HepG2 (cell line): ENCODE results near the gene GPC6. TPM values are rescaled to one million over a fixed set of nuclear protein-coding genes. Genes with fewer than 3 reads are reported as not detected.
A peak's percentile ranks its signal among the peaks of the same experiment; 100 is the strongest.

Experiments
- ATAC-seq: fragments of 200-7000 bp; cut with Tn5 transposase; 3 replicates; pipeline ENCODE4 v1.9.1; 2020; ENCODE audit warnings: mild to moderate bottlenecking, moderate library complexity
- BruUV-seq: library from RNA; stranded (reverse); fragments of 400-500 nt; replicated peaks from 2 replicates; lab custom pipeline; 2021; lab: Mats Ljungman, UMichigan
- CTCF ChIA-PET: fragments of 300-600 bp; formaldehyde crosslinking; extraction: SDS; loops from one replicate; lab custom pipeline; 2021; ENCODE audit warnings: low total read pairs, inconsistent platforms, low intra/inter-chr PET ratio; lab: Yijun Ruan, JAX
- POLR2A ChIA-PET: fragments of 350-600 bp; sonication (Branson Sonifier 250); formaldehyde crosslinking; loops from one replicate; lab custom pipeline; 2020; ENCODE audit warnings: antibody characterized with exemption, inconsistent platforms; lab: Yijun Ruan, JAX
- DNase-seq: peaks from one replicate; pipeline ENCODE4 v3.0.0-alpha.2; 2015; ENCODE audit warnings: low spot score
- FAIRE-seq: peaks from 3 replicates; lab custom pipeline; 2011; peaks lifted over from hg19 to GRCh38; lab: Jason Lieb, UNC
- H2AFZ ChIP-seq: one replicate; pipeline ENCODE4 v1.6.1; 2011; ENCODE audit warnings: low read length, inconsistent platforms
- H3K27ac ChIP-seq: fragments of 300-600 bp; 3 replicates; pipeline ENCODE4 v1.8.0; 2011; ENCODE audit warnings: mixed run types, mild to moderate bottlenecking, mixed read lengths, low read length, inconsistent platforms; ENCODE audit not compliant: insufficient read depth; ENCODE audit errors: extremely low read length
- H3K27me3 ChIP-seq, 2 experiments: fragments of 200-600 bp in 1 of 2; 2 replicates in 1 of 2; 3 replicates in 1 of 2; pipeline versions ENCODE4 v1.6.0 to v1.8.0; 2011; ENCODE audit warnings: low read length in 2 of 2, mild to moderate bottlenecking in 2 of 2, moderate library complexity in 2 of 2, inconsistent platforms in 1 of 2; ENCODE audit not compliant: insufficient read depth in 2 of 2, control insufficient read depth in 1 of 2
- H3K36me3 ChIP-seq, 2 experiments: fragments of 200-600 bp in 1 of 2; replicated peaks in 1 of 2; 2 replicates in 1 of 2; 3 replicates in 1 of 2; pipeline versions ENCODE4 v1.5.1 to v1.8.0; 2011; ENCODE audit warnings: low read length in 2 of 2, inconsistent platforms in 1 of 2; ENCODE audit not compliant: insufficient read depth in 2 of 2, control insufficient read depth in 1 of 2
- H3K4me1 ChIP-seq: 2 replicates; pipeline ENCODE4 v1.5.1; 2012; ENCODE audit warnings: low read length, inconsistent platforms; ENCODE audit not compliant: insufficient read depth
- H3K4me2 ChIP-seq: 2 replicates; pipeline ENCODE4 v1.6.0; 2011; ENCODE audit warnings: low read depth, low read length, inconsistent platforms
- H3K4me3 ChIP-seq, 3 experiments: fragments of 200-600 bp in 1 of 3; sonication (generic), shearing (Covaris generic) in 1 of 3; replicated peaks in 1 of 3; 2 replicates each; pipeline ENCODE4 v1.5.1; 2011 to 2016; ENCODE audit warnings: low read length in 3 of 3, inconsistent platforms in 2 of 3, low read depth in 2 of 3, mild to moderate bottlenecking in 2 of 3, control low read depth in 1 of 3, mixed read lengths in 1 of 3; ENCODE audit not compliant: insufficient read depth in 1 of 3
- H3K79me2 ChIP-seq: one replicate; pipeline ENCODE4 v1.6.1; 2011; ENCODE audit warnings: low read length, inconsistent platforms; ENCODE audit not compliant: insufficient read depth
- H3K9ac ChIP-seq: 2 replicates; pipeline ENCODE4 v1.6.0; 2011; ENCODE audit warnings: mild to moderate bottlenecking, low read depth, low read length, inconsistent platforms; ENCODE audit not compliant: insufficient read depth
- H3K9me3 ChIP-seq: 2 replicates; pipeline ENCODE4 v1.5.1; 2012; ENCODE audit warnings: mild to moderate bottlenecking, low read length
- H4K20me1 ChIP-seq: 2 replicates; pipeline ENCODE4 v1.6.0; 2011; ENCODE audit warnings: inconsistent platforms, mild to moderate bottlenecking, low read length, moderate library complexity; ENCODE audit not compliant: insufficient read depth
- LCORL ChIP-seq, 2 experiments: fragments of 450-650 bp in 1 of 2; sonication (generic) in 1 of 2; formaldehyde crosslinking in 1 of 2; IDR thresholded peaks; 2 replicates each; pipeline versions ENCODE4 v1.5.0 to v1.6.1; 2017 to 2020; ENCODE audit warnings: antibody characterized with exemption in 1 of 2, missing genetic modification reagents in 1 of 2
- MZF1 ChIP-seq: sonication (generic); formaldehyde crosslinking; IDR thresholded peaks from 2 replicates; pipeline ENCODE4 v1.8.1; 2023; ENCODE audit warnings: mild to moderate bottlenecking, missing genetic modification reagents, borderline replicate concordance
- NR2F2 ChIP-seq: IDR thresholded peaks from 2 replicates; pipeline ENCODE4 v1.6.1; 2012; ENCODE audit warnings: low read depth, inconsistent platforms, borderline replicate concordance
- PCBP2 ChIP-seq: fragments of 200-400 bp; formaldehyde crosslinking; optimal IDR thresholded peaks from 2 replicates; pipeline ENCODE3; 2018; ENCODE audit warnings: low read length, low read depth; ENCODE audit not compliant: poor library complexity, severe bottlenecking
- SIX1 ChIP-seq: sonication (generic); formaldehyde crosslinking; IDR thresholded peaks from 2 replicates; pipeline ENCODE4 v1.4.0; 2020; ENCODE audit warnings: missing genetic modification reagents, borderline replicate concordance
- SNRNP70 ChIP-seq: fragments of 200-400 bp; formaldehyde crosslinking; IDR thresholded peaks from 2 replicates; pipeline ENCODE4 v1.6.1; 2017; ENCODE audit warnings: mild to moderate bottlenecking, low read depth, low read length, moderate library complexity
- ZFYVE20 ChIP-seq: sonication (generic); formaldehyde crosslinking; IDR thresholded peaks from 2 replicates; pipeline ENCODE4 v1.8.0; 2023; ENCODE audit warnings: low read depth, mild to moderate bottlenecking, moderate library complexity, missing genetic modification reagents, borderline replicate concordance
- ZNF143 ChIP-seq: sonication (generic); formaldehyde crosslinking; IDR thresholded peaks from 2 replicates; pipeline ENCODE4 v1.4.0; 2020; ENCODE audit warnings: missing genetic modification reagents
- ZNF20 ChIP-seq: sonication (generic); formaldehyde crosslinking; IDR thresholded peaks from 2 replicates; pipeline ENCODE4 v1.4.0; 2020; ENCODE audit warnings: mild to moderate bottlenecking, moderate library complexity, missing genetic modification reagents
- ZNF350 ChIP-seq: sonication (generic); formaldehyde crosslinking; IDR thresholded peaks from 2 replicates; pipeline ENCODE4 v1.4.0; 2020; ENCODE audit warnings: mild to moderate bottlenecking, low read depth, missing genetic modification reagents, borderline replicate concordance
- ZNF878 ChIP-seq: sonication (generic); formaldehyde crosslinking; IDR thresholded peaks from 2 replicates; pipeline ENCODE4 v1.8.1; 2023; ENCODE audit warnings: mild to moderate bottlenecking, missing genetic modification reagents, moderate library complexity
- ZSCAN12 ChIP-seq: sonication (generic); formaldehyde crosslinking; IDR thresholded peaks from 2 replicates; pipeline ENCODE4 v1.9.0; 2021; ENCODE audit warnings: mild to moderate bottlenecking, missing genetic modification reagents
- WGBS: methylation state at CpG from one replicate; pipeline ENCODE4 v1.1.6; 2017; ENCODE audit warnings: low lambda C conversion rate; 5-methylcytosine and 5-hydroxymethylcytosine counted together
- in situ Hi-C: cut with HindIII; loops from 2 replicates; pipeline ENCODE4 v1.10.0; 2017; ENCODE audit warnings: low pct_unique_long_range_greater_than_20kb; ENCODE audit not compliant: extremely low pct_ligation_motif_present
- intact Hi-C: fragments of 100-400 bp; cut with micrococcal nuclease; formaldehyde crosslinking; loops from one replicate; pipeline ENCODE4 v1.10.0; 2022; ENCODE audit not compliant: unreplicated experiment
- polyA plus RNA-seq, 8 experiments: library from polyadenylated mRNA; depleted of rRNA in 3 of 8; stranded (reverse) in 7 of 8; unstranded in 1 of 8; fragments of >200 nt; fragmentation: Illumina TruSeq in 4 of 8; extraction: Trizol in 4 of 8; gene quantifications; 2 replicates each; pipeline versions ENCODE4 v1.2.1 to v1.2.3, GENCODE V29; 2011 to 2016; ENCODE audit warnings: low read depth in 4 of 8, missing spikeins in 1 of 8, mixed read lengths in 1 of 8; ENCODE audit not compliant: insufficient read depth in 1 of 8
- total RNA-seq, 5 experiments: library from RNA; depleted of rRNA; stranded (reverse); fragments of >200 nt; fragmentation: Illumina TruSeq; extraction: Trizol; gene quantifications; 2 replicates each; pipeline ENCODE4 v1.2.3, GENCODE V29; 2016; ENCODE audit warnings: low read depth in 1 of 5
- TF ChIP-seq, protein P1 (sequence below): sonication (generic); formaldehyde crosslinking; IDR thresholded peaks from 2 replicates; pipeline ENCODE4 v1.5.0; 2020; ENCODE audit warnings: missing genetic modification reagents
- TF ChIP-seq, protein P2 (sequence below): sonication (generic); formaldehyde crosslinking; IDR thresholded peaks from 2 replicates; pipeline ENCODE4 v1.5.0; 2020; ENCODE audit warnings: missing genetic modification reagents
- TF ChIP-seq, protein P3 (sequence below): sonication (generic); formaldehyde crosslinking; IDR thresholded peaks from 2 replicates; pipeline ENCODE4 v1.4.0; 2020; ENCODE audit warnings: missing genetic modification reagents

Gene GPC6
- total and polyA plus RNA-seq, 2 of the 13 experiments (the other 11 are each of a cell fraction or from before 2014, with no cell fraction given): 24.5 to 33.9 TPM

DNA sequence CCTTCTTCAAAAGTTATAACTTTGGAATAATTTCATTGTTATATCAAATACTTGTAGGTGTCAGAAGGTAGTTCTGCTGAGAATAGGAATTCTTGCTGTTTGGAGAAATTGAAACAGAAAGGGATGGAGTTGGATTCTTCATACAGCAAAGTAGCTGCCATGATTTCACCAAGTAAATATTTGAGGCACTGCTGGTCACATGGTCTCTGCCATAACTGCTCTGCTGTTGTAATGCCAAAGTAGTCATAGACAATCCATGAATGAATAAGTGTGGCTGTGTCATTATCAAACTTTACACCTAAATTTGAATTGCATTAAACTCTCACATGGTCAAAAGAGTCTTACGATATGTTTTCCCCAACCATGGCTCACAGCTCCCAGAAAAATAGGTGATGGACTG lies 308.6 kb downstream of the GPC6 start:
- FAIRE-seq (no peak), ATAC-seq (no peak)
- intact Hi-C loops: no loop called here
- Histone ChIP-seq H3K36me3 (no peaks in the 10 kb centered on the region), H3K4me2 (no peak overlapping the region), H2AFZ (no peak overlapping the region), H3K79me2 (peaks cover 7% of the 10 kb centered on the region), H3K27me3 (no peaks in the 10 kb centered on the region), H3K9ac (no peak overlapping the region), H3K4me3 (no peak overlapping the region)
- BruUV-seq: no TSS peak
- TF ChIP-seq SNRNP70 (no peak), MZF1 (no peak), ZNF350 (CRISPR knock-in tag) (no peak), PCBP2 (no peak), NR2F2 (no peak), LCORL (IDR thresholded peaks at IDR 0.05) (no peak), LCORL (CRISPR knock-in tag; IDR thresholded peaks at IDR 0.05) (no peak), SIX1 (CRISPR knock-in tag) (no peak), ZFYVE20 (CRISPR knock-in tag) (no peak), ZNF878 (CRISPR knock-in tag) (no peak), ZNF143 (CRISPR knock-in tag) (no peak), ZNF20 (CRISPR knock-in tag) (no peak), ZSCAN12 (no peak)
- TF ChIP-seq, protein P1, sequence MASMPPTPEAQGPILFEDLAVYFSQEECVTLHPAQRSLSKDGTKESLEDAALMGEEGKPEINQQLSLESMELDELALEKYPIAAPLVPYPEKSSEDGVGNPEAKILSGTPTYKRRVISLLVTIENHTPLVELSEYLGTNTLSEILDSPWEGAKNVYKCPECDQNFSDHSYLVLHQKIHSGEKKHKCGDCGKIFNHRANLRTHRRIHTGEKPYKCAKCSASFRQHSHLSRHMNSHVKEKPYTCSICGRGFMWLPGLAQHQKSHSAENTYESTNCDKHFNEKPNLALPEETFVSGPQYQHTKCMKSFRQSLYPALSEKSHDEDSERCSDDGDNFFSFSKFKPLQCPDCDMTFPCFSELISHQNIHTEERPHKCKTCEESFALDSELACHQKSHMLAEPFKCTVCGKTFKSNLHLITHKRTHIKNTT: no peak
- TF ChIP-seq, protein P2, sequence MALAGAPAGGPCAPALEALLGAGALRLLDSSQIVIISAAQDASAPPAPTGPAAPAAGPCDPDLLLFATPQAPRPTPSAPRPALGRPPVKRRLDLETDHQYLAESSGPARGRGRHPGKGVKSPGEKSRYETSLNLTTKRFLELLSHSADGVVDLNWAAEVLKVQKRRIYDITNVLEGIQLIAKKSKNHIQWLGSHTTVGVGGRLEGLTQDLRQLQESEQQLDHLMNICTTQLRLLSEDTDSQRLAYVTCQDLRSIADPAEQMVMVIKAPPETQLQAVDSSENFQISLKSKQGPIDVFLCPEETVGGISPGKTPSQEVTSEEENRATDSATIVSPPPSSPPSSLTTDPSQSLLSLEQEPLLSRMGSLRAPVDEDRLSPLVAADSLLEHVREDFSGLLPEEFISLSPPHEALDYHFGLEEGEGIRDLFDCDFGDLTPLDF (CRISPR knock-in tag): no peak
- TF ChIP-seq, protein P3, sequence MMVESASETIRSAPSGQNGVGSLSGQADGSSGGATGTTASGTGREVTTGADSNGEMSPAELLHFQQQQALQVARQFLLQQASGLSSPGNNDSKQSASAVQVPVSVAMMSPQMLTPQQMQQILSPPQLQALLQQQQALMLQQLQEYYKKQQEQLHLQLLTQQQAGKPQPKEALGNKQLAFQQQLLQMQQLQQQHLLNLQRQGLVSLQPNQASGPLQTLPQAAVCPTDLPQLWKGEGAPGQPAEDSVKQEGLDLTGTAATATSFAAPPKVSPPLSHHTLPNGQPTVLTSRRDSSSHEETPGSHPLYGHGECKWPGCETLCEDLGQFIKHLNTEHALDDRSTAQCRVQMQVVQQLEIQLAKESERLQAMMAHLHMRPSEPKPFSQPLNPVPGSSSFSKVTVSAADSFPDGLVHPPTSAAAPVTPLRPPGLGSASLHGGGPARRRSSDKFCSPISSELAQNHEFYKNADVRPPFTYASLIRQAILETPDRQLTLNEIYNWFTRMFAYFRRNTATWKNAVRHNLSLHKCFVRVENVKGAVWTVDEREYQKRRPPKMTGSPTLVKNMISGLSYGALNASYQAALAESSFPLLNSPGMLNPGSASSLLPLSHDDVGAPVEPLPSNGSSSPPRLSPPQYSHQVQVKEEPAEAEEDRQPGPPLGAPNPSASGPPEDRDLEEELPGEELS (CRISPR knock-in tag): no peak
- TF ChIP-seq, all 625 proteins: peak for 0
- no peaks in the 10 kb centered on the region for H4K20me1 ChIP-seq
- no peaks in the 10 kb centered on the region for H3K9me3 ChIP-seq
- WGBS: 100% methylated on average over 1 of the region's 1 CpG
- ChIA-PET POLR2A (no interaction called here), CTCF (no interaction called here)
- peak; percentile 9 for DNase-seq
- no peak overlapping the region for H3K27ac ChIP-seq
- in situ Hi-C loops: no loop called here
- peaks cover 9% of the 10 kb centered on the region for H3K4me1 ChIP-seq
